Iris pigment epithelial cell (primary cell): ENCODE results near the gene DHX57.

Experiments
- DNase-seq: peaks from one replicate; pipeline ENCODE4 v3.0.0-alpha.2; 2011; ENCODE audit warnings: low read depth

DHX57 gene

GRCh38 chr2:38750011-38750890 lies 125.5 kb downstream of the DHX57 start:
- DNase-seq: peak; percentile 49

GRCh38 chr2:38748943-38749804 lies 126.6 kb downstream of the DHX57 start:
- DNase-seq: no peak

GRCh38 chr2:38748391-38748790 lies 127.3 kb downstream of the DHX57 start:
- DNase-seq: no peak

- no peak for DNase-seq
These were observed 127.9 kb downstream of the DHX57 start for GRCh38 chr2:38747819-38748218.
